IPS DF 6.9 (cell line): Measurements from ENCODE around the gene IRF9.

Experiments used
- DNase-seq: peaks from one replicate; pipeline ENCODE4 v3.0.0-alpha.2; 2013; ENCODE audit warnings: low read depth, low spot score
- H3K27ac ChIP-seq: one replicate; pipeline ENCODE4 v1.5.1; 2013; ENCODE audit warnings: low read length, control low read depth
- H3K27me3 ChIP-seq: 2 replicates; pipeline ENCODE4 v1.6.1; 2013; ENCODE audit warnings: mild to moderate bottlenecking, low read length; ENCODE audit not compliant: control insufficient read depth, insufficient read depth
- H3K36me3 ChIP-seq: 2 replicates; pipeline ENCODE4 v1.6.1; 2013; ENCODE audit warnings: low read length; ENCODE audit not compliant: control insufficient read depth, insufficient read depth
- H3K4me1 ChIP-seq: 2 replicates; pipeline ENCODE4 v1.6.1; 2013; ENCODE audit warnings: low read length; ENCODE audit not compliant: control insufficient read depth, insufficient read depth
- H3K4me3 ChIP-seq: 2 replicates; pipeline ENCODE4 v1.5.1; 2013; ENCODE audit warnings: mild to moderate bottlenecking, low read length
- H3K9me3 ChIP-seq: 2 replicates; pipeline ENCODE4 v1.6.1; 2013; ENCODE audit warnings: low read length, inconsistent platforms; ENCODE audit not compliant: control insufficient read depth, insufficient read depth
- WGBS: extraction: QIAGEN DNeasy Blood & Tissue Kit; methylation state at CpG from one replicate; pipeline ENCODE4 v1.1.7; 2013; ENCODE audit warnings: mixed read lengths, missing lambda C conversion rate; ENCODE audit not compliant: insufficient read length, insufficient coverage; 5-methylcytosine and 5-hydroxymethylcytosine counted together

IRF9 gene

DNA sequence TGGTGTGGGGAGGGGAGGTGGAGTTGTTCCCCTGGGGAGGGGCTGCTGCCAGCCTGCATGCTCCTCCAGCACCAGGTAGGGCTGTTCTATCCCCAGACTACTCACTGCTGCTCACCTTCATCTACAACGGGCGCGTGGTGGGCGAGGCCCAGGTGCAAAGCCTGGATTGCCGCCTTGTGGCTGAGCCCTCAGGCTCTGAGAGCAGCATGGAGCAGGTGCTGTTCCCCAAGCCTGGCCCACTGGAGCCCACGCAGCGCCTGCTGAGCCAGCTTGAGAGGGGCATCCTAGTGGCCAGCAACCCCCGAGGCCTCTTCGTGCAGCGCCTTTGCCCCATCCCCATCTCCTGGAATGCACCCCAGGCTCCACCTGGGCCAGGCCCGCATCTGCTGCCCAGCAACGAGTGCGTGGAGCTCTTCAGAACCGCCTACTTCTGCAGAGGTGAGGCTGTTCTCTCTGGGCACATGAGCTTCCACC, 3.5 kb downstream of the IRF9 start:
- Histone ChIP-seq H3K27me3 (no peaks in the 10 kb centered on the region), H3K36me3 (peaks cover 16% of the 10 kb centered on the region), H3K4me1 (no peaks in the 10 kb centered on the region), H3K27ac (no peak overlapping the region), H3K4me3 (no peak overlapping the region), H3K9me3 (no peaks in the 10 kb centered on the region)
- no CpG with 5 or more reads among the region's 14 CpGs for WGBS
- DNase-seq: no peak

DNA sequence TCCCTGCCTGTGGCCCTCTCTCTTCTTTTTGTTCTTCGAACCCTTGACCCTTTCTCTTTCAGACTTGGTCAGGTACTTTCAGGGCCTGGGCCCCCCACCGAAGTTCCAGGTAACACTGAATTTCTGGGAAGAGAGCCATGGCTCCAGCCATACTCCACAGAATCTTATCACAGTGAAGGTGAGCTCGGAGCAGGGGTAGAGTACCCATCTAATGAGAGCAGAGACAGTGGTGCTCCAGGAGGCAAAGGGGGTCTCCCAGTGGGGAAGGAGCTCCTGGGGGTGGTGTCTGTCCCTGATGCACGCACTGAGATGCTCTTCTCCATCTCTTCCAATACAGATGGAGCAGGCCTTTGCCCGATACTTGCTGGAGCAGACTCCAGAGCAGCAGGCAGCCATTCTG, 4.7 kb downstream of the IRF9 start:
- no peak for DNase-seq
- H3K27me3 ChIP-seq: no peaks in the 10 kb centered on the region
- no peak overlapping the region for H3K4me3 ChIP-seq
- no peaks in the 10 kb centered on the region for H3K9me3 ChIP-seq
- no peak overlapping the region for H3K27ac ChIP-seq
- no CpG with 5 or more reads among the region's 5 CpGs for WGBS
- peaks cover 12% of the 10 kb centered on the region for H3K36me3 ChIP-seq
- no peaks in the 10 kb centered on the region for H3K4me1 ChIP-seq

DNA sequence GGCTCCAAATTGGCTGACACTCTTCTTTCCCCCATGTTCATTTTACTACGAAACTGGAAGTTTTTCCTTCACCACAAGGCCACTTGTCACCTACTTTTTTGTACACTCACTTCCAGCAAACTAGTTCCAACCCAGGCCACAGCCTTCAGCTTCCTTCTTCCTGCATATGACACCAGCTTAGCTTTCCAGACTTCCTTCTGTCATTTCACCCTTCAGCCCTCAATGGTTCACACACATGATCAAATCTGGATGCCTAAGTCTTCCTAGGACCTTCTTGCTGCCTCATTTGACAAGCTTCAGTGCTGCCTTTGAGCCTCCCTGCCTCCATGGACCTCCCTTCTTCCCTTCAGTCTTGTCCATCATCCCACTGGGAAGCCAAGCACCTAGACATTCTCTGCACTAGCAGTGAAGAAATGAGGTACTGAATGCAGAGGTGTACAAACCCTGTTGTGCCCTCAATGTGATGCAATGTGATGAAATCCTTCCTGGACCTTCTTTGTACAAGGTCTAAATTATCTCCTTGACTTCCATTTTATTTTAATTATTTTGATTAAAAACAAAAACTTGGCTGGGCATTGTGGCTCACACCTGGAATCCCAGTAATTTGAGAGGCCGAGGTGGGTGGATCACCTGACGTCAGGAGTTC, 6.5 kb downstream of the IRF9 start:
- no CpG with 5 or more reads among the region's 3 CpGs for WGBS
- no peak for DNase-seq
- H3K36me3 ChIP-seq: peaks cover 12% of the 10 kb centered on the region
- H3K27ac ChIP-seq: no peak overlapping the region
- no peak overlapping the region for H3K4me3 ChIP-seq
- peaks cover 4% of the 10 kb centered on the region; the same call in 1 of the 2 replicates for H3K4me1 ChIP-seq
- H3K27me3 ChIP-seq: no peaks in the 10 kb centered on the region
- no peaks in the 10 kb centered on the region for H3K9me3 ChIP-seq

DNA sequence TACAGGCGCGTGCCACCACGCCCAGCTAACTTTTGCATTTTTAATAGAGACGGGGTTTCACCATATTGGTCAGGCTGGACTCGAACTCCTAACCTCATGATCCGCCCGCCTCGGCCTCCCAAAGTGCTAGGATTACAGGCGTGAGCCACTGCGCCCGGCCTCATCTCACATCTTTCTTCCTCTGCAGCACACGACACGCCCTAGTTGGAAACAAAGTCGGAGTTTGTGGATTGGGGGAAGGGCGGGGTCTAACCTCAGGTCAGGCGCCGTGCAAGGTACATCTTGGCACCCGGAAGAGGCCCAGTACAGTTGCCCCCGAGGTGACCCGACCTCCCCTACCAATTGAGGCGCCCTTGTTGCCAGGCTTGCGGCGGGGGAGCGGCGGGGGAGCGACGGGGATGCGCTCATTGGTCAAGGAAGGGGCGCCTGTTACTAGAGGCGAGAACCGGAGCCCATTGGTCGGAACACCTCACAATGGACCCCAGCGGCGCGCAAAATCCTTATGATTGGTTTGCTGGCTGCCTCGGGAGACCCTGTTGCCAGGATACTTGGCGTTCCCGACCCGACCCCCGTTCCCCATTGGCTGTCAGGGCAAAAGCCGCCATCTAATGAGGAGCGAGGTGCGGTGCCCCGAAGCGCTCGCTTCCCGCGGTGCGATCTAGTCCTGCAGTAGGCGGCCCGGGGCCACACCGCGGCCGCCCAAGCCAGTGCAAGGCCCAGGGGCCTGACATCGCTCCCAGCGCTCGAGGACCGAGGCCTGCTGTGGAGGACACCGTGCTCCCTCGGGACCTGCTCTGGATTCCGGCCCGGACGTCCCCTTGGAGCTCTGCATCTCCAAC, 10.6 kb downstream of the IRF9 start, which contains the start of gene REC8:
Gene REC8 (plus strand): TSS at position 659 of the 839 bp plus-strand sequence. CDS start 473 bp downstream, outside the sequence.
- Histone ChIP-seq H3K9me3 (no peaks in the 10 kb centered on the region), H3K4me3 (peak within 1 kb of the TSS; percentile 42; the same call in 1 of the 2 replicates), H3K36me3 (no peaks in the 10 kb centered on the region), H3K27me3 (no peaks in the 10 kb centered on the region), H3K27ac (no peak within 1 kb of the TSS), H3K4me1 (peaks cover 4% of the 10 kb centered on the region; the same call in 1 of the 2 replicates)
- DNase-seq: peak; percentile 97
- WGBS: no CpG with 5 or more reads among the region's 63 CpGs

DNA sequence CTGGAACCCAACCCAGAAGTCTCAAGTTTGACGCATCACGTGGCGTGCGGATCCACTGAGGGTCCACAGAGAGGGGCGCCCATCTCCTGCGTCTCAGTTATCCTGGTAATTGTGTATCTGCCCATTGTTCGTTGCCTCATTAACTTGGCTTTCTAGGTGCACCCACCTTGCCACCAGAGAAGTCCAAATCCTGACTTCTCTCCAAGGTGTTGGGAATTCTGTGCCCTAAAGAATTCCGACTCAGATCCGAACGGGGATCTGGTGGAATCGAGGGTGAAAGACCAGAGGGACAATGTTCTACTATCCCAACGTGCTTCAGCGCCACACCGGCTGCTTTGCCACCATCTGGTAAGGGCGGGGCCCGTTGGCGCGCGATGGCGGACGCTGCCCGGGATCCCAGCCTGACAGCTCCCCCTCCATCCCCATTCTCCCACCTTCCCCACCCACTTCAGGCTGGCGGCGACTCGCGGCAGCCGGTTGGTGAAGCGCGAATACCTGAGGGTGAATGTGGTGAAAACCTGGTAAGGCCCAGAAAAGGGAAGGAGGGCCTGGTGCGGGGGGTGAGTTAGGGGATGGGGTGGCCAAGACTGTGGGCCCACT, 11.3 kb downstream of the IRF9 start:
- DNase-seq: no peak
- Histone ChIP-seq H3K4me3 (peak overlapping the region; percentile 42; the same call in 1 of the 2 replicates), H3K9me3 (no peaks in the 10 kb centered on the region), H3K27me3 (no peaks in the 10 kb centered on the region), H3K27ac (no peak overlapping the region), H3K4me1 (peaks cover 4% of the 10 kb centered on the region; the same call in 1 of the 2 replicates), H3K36me3 (no peaks in the 10 kb centered on the region; the same call in 1 of the 2 replicates)
- no CpG with 5 or more reads among the region's 30 CpGs for WGBS

DNA sequence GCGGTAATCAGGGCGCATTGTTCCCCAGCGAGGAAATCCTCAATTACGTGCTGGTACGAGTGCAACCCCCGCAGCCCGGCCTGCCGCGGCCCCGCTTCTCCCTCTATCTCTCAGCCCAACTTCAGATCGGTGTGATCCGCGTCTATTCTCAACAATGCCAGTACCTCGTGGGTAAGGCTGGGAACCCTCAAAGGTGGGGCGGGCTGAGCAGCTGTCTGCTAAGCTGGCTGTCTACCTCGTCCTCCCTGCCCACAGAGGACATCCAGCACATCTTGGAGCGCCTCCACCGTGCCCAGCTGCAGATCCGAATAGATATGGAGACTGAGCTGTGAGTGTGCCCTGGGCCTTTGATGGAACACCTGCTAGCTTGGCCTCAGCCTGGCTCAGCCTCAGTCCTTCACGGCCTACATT, 11.8 kb downstream of the IRF9 start:
- Histone ChIP-seq H3K4me1 (peaks cover 4% of the 10 kb centered on the region; the same call in 1 of the 2 replicates), H3K4me3 (no peak overlapping the region), H3K27me3 (no peaks in the 10 kb centered on the region), H3K36me3 (peaks cover 3% of the 10 kb centered on the region; the same call in 1 of the 2 replicates), H3K27ac (no peak overlapping the region), H3K9me3 (no peaks in the 10 kb centered on the region)
- DNase-seq: no peak
- WGBS: no CpG with 5 or more reads among the region's 20 CpGs

DNA sequence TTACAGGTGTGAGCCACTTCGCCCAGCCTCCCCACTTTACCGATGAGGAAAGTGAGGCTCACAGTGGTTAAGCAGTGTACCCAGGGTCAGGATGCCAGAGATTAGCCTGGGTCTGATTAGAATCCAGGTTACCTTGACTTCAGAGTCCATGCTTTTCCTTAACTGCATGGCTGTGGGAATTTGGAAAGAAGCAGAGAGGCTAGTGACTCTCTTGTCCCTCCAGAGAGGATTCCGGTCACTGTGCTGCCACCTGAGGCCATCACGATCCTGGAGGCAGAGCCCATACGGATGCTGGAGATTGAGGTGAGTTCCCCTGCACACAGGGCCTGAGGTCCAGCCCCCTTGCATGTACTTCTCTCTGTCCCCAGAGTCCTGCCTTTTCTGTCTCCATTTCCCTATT, 15.5 kb downstream of the IRF9 start:
- no peak overlapping the region for H3K4me3 ChIP-seq
- H3K36me3 ChIP-seq: peaks cover 29% of the 10 kb centered on the region
- H3K9me3 ChIP-seq: no peaks in the 10 kb centered on the region
- DNase-seq: no peak
- H3K27ac ChIP-seq: no peak overlapping the region
- peaks cover 4% of the 10 kb centered on the region; the same call in 1 of the 2 replicates for H3K4me1 ChIP-seq
- WGBS: no CpG with 5 or more reads among the region's 5 CpGs
- H3K27me3 ChIP-seq: no peaks in the 10 kb centered on the region

DNA sequence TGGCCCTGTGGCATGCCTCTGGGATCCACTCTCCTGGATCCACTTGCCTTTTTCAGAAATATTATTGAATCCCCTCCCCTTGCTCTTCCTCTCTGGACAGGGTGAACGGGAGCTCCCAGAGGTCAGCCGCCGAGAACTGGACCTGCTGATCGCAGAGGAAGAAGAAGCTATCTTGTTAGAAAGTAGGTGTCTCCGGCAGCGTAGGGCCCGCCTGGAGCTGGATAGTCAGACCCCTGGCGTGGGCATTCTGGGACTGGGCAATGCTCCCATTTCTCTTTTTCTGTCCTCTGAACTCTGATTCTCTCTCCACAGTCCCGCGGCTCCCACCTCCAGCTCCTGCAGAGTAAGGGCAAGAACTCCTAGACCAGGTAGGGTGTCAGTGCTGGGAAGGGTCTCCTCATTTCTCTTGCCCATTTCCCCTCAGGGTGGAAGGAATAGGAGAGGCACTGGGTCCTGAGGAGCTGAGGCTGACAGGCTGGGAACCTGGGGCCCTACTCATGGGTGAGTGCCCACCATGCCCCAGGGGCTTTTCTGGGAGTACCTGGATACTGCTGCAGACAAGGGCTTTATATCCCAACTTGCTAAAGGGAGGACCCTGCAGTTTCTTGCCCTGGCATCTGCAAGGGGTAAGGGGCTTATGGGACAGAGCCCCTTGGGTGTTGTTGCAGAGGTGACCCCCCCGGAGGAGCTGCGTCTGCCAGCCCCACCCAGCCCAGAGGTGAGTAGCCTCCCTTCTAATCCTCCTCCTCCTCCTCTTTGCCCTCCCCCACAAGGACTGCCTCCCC, 16.2 kb downstream of the IRF9 start:
- H3K4me1 ChIP-seq: peaks cover 3% of the 10 kb centered on the region; the same call in 1 of the 2 replicates
- no peak overlapping the region for H3K4me3 ChIP-seq
- H3K27me3 ChIP-seq: no peaks in the 10 kb centered on the region
- H3K36me3 ChIP-seq: peaks cover 35% of the 10 kb centered on the region
- H3K27ac ChIP-seq: no peak overlapping the region
- WGBS: no CpG with 5 or more reads among the region's 12 CpGs
- no peaks in the 10 kb centered on the region for H3K9me3 ChIP-seq
- no peak for DNase-seq

DNA sequence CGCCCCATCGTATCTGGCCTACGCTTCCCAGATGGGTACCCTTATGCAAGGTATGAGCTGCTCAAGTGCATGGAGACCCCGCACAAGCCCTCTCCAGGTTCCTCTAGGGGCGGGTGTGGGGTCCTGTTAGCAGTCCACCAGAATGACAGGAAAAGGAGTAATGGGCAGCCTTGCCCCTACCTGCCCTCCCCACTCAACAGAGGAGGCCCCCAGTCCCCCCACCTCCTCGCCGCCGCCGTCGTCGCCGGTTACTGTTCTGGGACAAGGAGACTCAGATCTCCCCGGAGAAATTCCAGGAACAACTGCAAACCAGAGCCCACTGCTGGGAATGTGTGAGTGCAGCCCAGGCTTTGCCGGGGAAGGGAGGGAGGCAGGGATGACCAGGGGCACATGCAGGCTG, 16.8 kb downstream of the IRF9 start:
- no CpG with 5 or more reads among the region's 14 CpGs for WGBS
- DNase-seq: no peak
- no peaks in the 10 kb centered on the region for H3K9me3 ChIP-seq
- H3K27ac ChIP-seq: no peak overlapping the region
- no peak overlapping the region for H3K4me3 ChIP-seq
- H3K36me3 ChIP-seq: peaks cover 42% of the 10 kb centered on the region
- H3K27me3 ChIP-seq: no peaks in the 10 kb centered on the region
- no peaks in the 10 kb centered on the region for H3K4me1 ChIP-seq
